ENCODE results near the gene DCTD. TPM values are rescaled to one million over a fixed set of nuclear protein-coding genes. Genes with fewer than 3 reads are reported as not detected.

DCTD gene
- total and polyA plus RNA-seq, 2 of the 13 experiments (the other 11 are each of a cell fraction or from before 2014, with no cell fraction given): 85.1 to 95.3 TPM

- BruUV-seq (replicated peaks): no TSS peak
- Histone ChIP-seq H3K27me3 (ENCODE audit: control insufficient read depth in 1 of 2, insufficient read depth in 2 of 2, low read length in 2 of 2) (peaks cover 0 to 3% of the 10 kb centered on the region in 2 experiments; a peak in 1 of 5 replicates), H3K9me3 (ENCODE audit: low read length) (no peaks in the 10 kb centered on the region), H3K27ac (ENCODE audit: extremely low read length, insufficient read depth, low read length) (no peak overlapping the region), H3K4me1 (ENCODE audit: insufficient read depth, low read length) (peaks cover 37% of the 10 kb centered on the region), H3K4me2 (ENCODE audit: low read depth, low read length) (peak overlapping the region; percentile 77), H3K9ac (ENCODE audit: insufficient read depth, low read depth, low read length) (no peak overlapping the region), H3K79me2 (ENCODE audit: insufficient read depth, low read length) (no peaks in the 10 kb centered on the region), H3K36me3 (replicated peaks in 1 of 2; ENCODE audit: control insufficient read depth in 1 of 2, insufficient read depth in 2 of 2, low read length in 2 of 2) (no peaks in the 10 kb centered on the region), H3K4me3 (replicated peaks in 1 of 3; ENCODE audit: insufficient read depth in 1 of 3, low read depth in 2 of 3, low read length in 3 of 3) (peak overlapping the region in 2 of 3 experiments; percentile 23 to 48; a peak in 2 of 6 replicates), H2AFZ (ENCODE audit: low read length) (no peak overlapping the region), H4K20me1 (ENCODE audit: insufficient read depth, low read length) (no peaks in the 10 kb centered on the region)
- no peak for DNase-seq (ENCODE audit: low spot score)
- CTCF ChIA-PET (ENCODE audit: low intra/inter-chr PET ratio, low total read pairs): no interaction called here
- intact Hi-C loops (cut with micrococcal nuclease; ENCODE audit: unreplicated experiment) (no loop called here), in situ Hi-C loops (cut with HindIII; ENCODE audit: extremely low pct_ligation_motif_present, low pct_unique_long_range_greater_than_20kb) (loop anchor here (5.0 kb wide), 1 partner anchor 116 kb away; no protein-coding TSS in a partner anchor)
- POLR2A ChIA-PET: no interaction called here
- ATAC-seq: no peak
- FAIRE-seq: no peak
- 70% methylated on average over 5 of the region's 5 CpGs for WGBS (ENCODE audit: low lambda C conversion rate)
- TF ChIP-seq SNAPC5 (CRISPR knock-in tag; IDR thresholded peaks at IDR 0.05; ENCODE audit: borderline replicate concordance): no peak
- TF ChIP-seq, protein P1, sequence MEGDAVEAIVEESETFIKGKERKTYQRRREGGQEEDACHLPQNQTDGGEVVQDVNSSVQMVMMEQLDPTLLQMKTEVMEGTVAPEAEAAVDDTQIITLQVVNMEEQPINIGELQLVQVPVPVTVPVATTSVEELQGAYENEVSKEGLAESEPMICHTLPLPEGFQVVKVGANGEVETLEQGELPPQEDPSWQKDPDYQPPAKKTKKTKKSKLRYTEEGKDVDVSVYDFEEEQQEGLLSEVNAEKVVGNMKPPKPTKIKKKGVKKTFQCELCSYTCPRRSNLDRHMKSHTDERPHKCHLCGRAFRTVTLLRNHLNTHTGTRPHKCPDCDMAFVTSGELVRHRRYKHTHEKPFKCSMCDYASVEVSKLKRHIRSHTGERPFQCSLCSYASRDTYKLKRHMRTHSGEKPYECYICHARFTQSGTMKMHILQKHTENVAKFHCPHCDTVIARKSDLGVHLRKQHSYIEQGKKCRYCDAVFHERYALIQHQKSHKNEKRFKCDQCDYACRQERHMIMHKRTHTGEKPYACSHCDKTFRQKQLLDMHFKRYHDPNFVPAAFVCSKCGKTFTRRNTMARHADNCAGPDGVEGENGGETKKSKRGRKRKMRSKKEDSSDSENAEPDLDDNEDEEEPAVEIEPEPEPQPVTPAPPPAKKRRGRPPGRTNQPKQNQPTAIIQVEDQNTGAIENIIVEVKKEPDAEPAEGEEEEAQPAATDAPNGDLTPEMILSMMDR (CRISPR knock-in tag; IDR thresholded peaks at IDR 0.05): no peak
- no peak for TF ChIP-seq TRAFD1 (CRISPR knock-in tag; IDR thresholded peaks at IDR 0.05; ENCODE audit: borderline replicate concordance)
- TF ChIP-seq, protein P2, sequence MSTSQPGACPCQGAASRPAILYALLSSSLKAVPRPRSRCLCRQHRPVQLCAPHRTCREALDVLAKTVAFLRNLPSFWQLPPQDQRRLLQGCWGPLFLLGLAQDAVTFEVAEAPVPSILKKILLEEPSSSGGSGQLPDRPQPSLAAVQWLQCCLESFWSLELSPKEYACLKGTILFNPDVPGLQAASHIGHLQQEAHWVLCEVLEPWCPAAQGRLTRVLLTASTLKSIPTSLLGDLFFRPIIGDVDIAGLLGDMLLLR (CRISPR knock-in tag; IDR thresholded peaks at IDR 0.05): no peak
- no peak for TF ChIP-seq ZNF788 (CRISPR knock-in tag; IDR thresholded peaks at IDR 0.05; ENCODE audit: borderline replicate concordance)
- no peak for TF ChIP-seq LRRFIP1 (CRISPR knock-in tag; conservative IDR thresholded peaks at IDR 0.05)
- no peak for TF ChIP-seq ZNF101 (CRISPR knock-in tag; IDR thresholded peaks at IDR 0.05; ENCODE audit: borderline replicate concordance, low read depth)
- no peak for TF ChIP-seq NRL (CRISPR knock-in tag; IDR thresholded peaks at IDR 0.05; ENCODE audit: borderline replicate concordance)
- no peak for TF ChIP-seq KLF12 (CRISPR knock-in tag; IDR thresholded peaks at IDR 0.05; ENCODE audit: borderline replicate concordance)
- no peak for TF ChIP-seq PHF5A (CRISPR knock-in tag; IDR thresholded peaks at IDR 0.05; ENCODE audit: low read depth, unreplicated experiment)
- TF ChIP-seq MIER2 (CRISPR knock-in tag; IDR thresholded peaks at IDR 0.05): no peak
- no peak for TF ChIP-seq RFX5 (IDR thresholded peaks at IDR 0.05; ENCODE audit: low read depth, low read length)
- TF ChIP-seq AGO1 (IDR thresholded peaks at IDR 0.05; ENCODE audit: low read depth, low read length, poor library complexity, severe bottlenecking): no peak
- no peak for TF ChIP-seq ZNF678 (CRISPR knock-in tag; IDR thresholded peaks at IDR 0.05)
- no peak for TF ChIP-seq ZBTB33 (CRISPR knock-in tag; IDR thresholded peaks at IDR 0.05)
Observed at GRCh38 chr4:182923366-182923765, 6.2 kb upstream of the DCTD start.

All from HepG2 (cell line).